Type B pancreatic cell (in vitro differentiated cells): ENCODE measurements around the gene MAP1LC3B. TPM values are rescaled to one million over a fixed set of nuclear protein-coding genes. Genes with fewer than 3 reads are reported as not detected.
"Not testable (repeated sequence)": the region's sequence is repeated elsewhere in the genome, so short reads cannot be mapped to it uniquely, and the experiment has no call there.

ENCODE experiments used
- DNase-seq: peaks from one replicate; pipeline ENCODE4 v3.0.0; 2021; ENCODE audit warnings: mixed read lengths; ENCODE audit not compliant: unreplicated experiment; ENCODE audit errors: extremely low spot score
- H3K27ac Mint-ChIP-seq: 2 replicates; pipeline ENCODE4 v1.8.0; 2021; ENCODE audit warnings: mild to moderate bottlenecking, mixed read lengths
- H3K27me3 Mint-ChIP-seq: 2 replicates; pipeline ENCODE4 v1.8.0; 2021; ENCODE audit warnings: mixed read lengths
- H3K36me3 Mint-ChIP-seq: 2 replicates; pipeline ENCODE4 v1.8.0; 2021; ENCODE audit warnings: mixed read lengths
- H3K4me1 Mint-ChIP-seq: one replicate; pipeline ENCODE4 v1.8.0; 2021; ENCODE audit warnings: mixed read lengths; ENCODE audit not compliant: unreplicated experiment
- H3K4me3 Mint-ChIP-seq: 2 replicates; pipeline ENCODE4 v1.8.0; 2021; ENCODE audit warnings: mild to moderate bottlenecking, mixed read lengths
- H3K9me3 Mint-ChIP-seq: 2 replicates; pipeline ENCODE4 v1.8.0; 2021; ENCODE audit warnings: mixed read lengths
- total RNA-seq: library from RNA; stranded (reverse); gene quantifications from 2 replicates; pipeline ENCODE4 v1.2.1, GENCODE V29; 2021; ENCODE audit warnings: low replicate concordance
- TF ChIP-seq, protein P1 (sequence below): fragments of 200-600 bp; sonication (generic); conservative IDR thresholded peaks from 2 replicates; pipeline ENCODE4 v1.5.0; 2021; ENCODE audit warnings: antibody characterized with exemption, mild to moderate bottlenecking

Gene MAP1LC3B
- total RNA-seq, 1 donor from 2014 or later = 44.4 TPM

GRCh38 chr16:87360862-87361610 is 31.1 kb upstream of the MAP1LC3B start:
- DNase-seq = no peak

DNA sequence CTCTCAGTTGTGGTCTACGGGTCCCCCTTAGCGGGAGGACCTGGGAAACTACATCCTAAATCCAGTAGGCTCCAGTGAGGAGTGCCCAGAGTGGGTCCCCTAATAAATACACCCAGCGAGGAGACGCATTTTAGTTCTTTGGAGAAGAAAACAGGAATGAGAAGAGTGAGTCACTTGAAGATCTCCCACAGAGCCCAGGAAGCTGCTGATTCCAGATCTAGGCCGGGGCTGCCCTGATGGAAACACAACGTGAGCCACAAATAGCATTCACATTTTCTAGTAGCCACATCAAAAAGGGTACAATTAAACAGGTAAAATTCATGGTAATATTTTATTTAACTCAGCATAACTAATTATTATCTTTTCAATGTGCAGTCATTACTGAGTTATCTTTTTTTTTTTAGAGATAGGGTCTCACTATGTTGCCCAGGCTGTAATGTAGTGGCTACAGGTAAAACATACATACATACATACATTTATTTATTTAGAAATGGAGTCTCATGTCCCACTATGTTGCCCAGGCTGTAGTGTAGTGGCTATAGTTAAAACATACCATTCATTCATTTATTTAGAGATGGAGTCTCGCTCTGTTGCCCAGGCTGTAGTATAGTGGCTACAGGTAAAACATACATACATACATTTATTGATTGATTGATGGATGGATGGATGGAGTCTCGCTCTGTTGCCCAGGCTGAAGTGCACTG is 30.1 kb upstream of the MAP1LC3B start:
- no peak overlapping the region for H3K27ac Mint-ChIP-seq
- TF ChIP-seq, protein P1, sequence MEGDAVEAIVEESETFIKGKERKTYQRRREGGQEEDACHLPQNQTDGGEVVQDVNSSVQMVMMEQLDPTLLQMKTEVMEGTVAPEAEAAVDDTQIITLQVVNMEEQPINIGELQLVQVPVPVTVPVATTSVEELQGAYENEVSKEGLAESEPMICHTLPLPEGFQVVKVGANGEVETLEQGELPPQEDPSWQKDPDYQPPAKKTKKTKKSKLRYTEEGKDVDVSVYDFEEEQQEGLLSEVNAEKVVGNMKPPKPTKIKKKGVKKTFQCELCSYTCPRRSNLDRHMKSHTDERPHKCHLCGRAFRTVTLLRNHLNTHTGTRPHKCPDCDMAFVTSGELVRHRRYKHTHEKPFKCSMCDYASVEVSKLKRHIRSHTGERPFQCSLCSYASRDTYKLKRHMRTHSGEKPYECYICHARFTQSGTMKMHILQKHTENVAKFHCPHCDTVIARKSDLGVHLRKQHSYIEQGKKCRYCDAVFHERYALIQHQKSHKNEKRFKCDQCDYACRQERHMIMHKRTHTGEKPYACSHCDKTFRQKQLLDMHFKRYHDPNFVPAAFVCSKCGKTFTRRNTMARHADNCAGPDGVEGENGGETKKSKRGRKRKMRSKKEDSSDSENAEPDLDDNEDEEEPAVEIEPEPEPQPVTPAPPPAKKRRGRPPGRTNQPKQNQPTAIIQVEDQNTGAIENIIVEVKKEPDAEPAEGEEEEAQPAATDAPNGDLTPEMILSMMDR = no peak
- peaks cover 11% of the 10 kb centered on the region for H3K4me1 Mint-ChIP-seq
- H3K27me3 Mint-ChIP-seq = no peaks in the 10 kb centered on the region
- peaks cover 15% of the 10 kb centered on the region for H3K36me3 Mint-ChIP-seq
- no peaks in the 10 kb centered on the region for H3K9me3 Mint-ChIP-seq
- no peak for DNase-seq
- H3K4me3 Mint-ChIP-seq = no peak overlapping the region

More at GRCh38 chr16:87360862-87361610, 31.1 kb upstream of the MAP1LC3B start:
- Mint-ChIP-seq H3K27ac (no peak overlapping the region), H3K36me3 (peaks cover 20% of the 10 kb centered on the region), H3K4me1 (peaks cover 15% of the 10 kb centered on the region), H3K4me3 (no peak overlapping the region), H3K9me3 (no peaks in the 10 kb centered on the region), H3K27me3 (no peaks in the 10 kb centered on the region)
- TF ChIP-seq, protein P1 = no peak

- Mint-ChIP-seq H3K4me1 (peaks cover 17% of the 10 kb centered on the region), H3K36me3 (peaks cover 15% of the 10 kb centered on the region), H3K27ac (peak overlapping the region; percentile 30)
- H3K9me3 Mint-ChIP-seq, DNase-seq, H3K4me3 Mint-ChIP-seq, H3K27me3 Mint-ChIP-seq: not testable (repeated sequence)
Observed at GRCh38 chr16:87362828-87363559, 29.1 kb upstream of the MAP1LC3B start.

- Mint-ChIP-seq H3K27ac (peak overlapping the region; percentile 70), H3K4me1 (peaks cover 23% of the 10 kb centered on the region), H3K9me3 (no peaks in the 10 kb centered on the region)
Observed at GRCh38 chr16:87363771-87364455, 28.2 kb upstream of the MAP1LC3B start.

DNA sequence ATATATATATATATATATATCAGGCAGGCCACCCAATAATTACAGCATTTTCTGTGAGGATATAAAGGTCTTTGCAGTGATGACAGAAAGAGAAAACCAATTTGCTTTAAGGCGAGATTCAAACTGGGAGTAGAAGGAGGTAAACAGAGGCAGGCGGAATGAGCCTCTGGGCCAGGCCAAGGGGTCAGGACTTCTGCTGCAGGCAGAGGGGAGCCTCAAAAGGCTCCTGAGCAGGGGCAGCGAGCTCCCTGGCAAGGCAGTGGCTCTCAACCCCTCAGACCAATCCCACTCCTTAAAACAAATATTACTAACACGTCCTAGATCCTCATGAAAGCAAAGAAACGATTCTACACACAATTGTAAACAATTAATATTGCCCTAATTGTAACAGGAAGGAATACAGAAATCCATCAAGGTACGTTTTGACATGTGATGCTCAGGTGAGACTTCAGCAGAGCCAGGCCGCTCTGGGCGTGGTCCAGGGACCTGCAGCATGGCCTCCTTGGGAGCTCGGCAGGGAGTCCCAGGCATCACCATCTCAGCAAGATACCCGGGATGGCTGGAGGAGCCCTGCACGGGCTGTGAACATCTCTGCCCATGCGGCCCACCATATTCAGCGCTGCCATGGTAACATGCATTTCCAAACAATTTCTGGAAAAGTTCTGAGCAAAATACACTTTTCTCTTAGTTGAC is 27.0 kb upstream of the MAP1LC3B start:
- Mint-ChIP-seq H3K4me1 (peaks cover 28% of the 10 kb centered on the region), H3K27ac (no peak overlapping the region), H3K9me3 (no peaks in the 10 kb centered on the region), H3K27me3 (no peaks in the 10 kb centered on the region), H3K4me3 (no peak overlapping the region), H3K36me3 (peaks cover 7% of the 10 kb centered on the region)
- TF ChIP-seq, protein P1 = no peak
- no peak for DNase-seq

More at GRCh38 chr16:87363771-87364455, 28.2 kb upstream of the MAP1LC3B start:
- TF ChIP-seq, protein P1 = no peak
- peak overlapping the region; percentile 3 for H3K4me3 Mint-ChIP-seq
- DNase-seq = no peak
- no peaks in the 10 kb centered on the region for H3K27me3 Mint-ChIP-seq
- H3K36me3 Mint-ChIP-seq = peaks cover 13% of the 10 kb centered on the region
